ENCODE data around the gene SPACDR.

The SPACDR gene

GRCh38 chr7:100407285-100408180, 56.5 kb downstream of the SPACDR start:
- no peak for DNase-seq

- no peak for DNase-seq
Observed at GRCh38 chr7:100406767-100407166, 57.3 kb downstream of the SPACDR start.
